SKM-1 treated with dmso at 0.1 percent for 144 hours (cell line): ENCODE data around the gene FCAMR.
A peak's percentile ranks its signal among the peaks of the same experiment; 100 is the strongest.

ENCODE experiments used
- DNase-seq: peaks from one replicate; lab custom pipeline; 2025; ENCODE audit not compliant: unreplicated experiment; lab: John Stamatoyannopoulos, UW

Gene FCAMR

DNA sequence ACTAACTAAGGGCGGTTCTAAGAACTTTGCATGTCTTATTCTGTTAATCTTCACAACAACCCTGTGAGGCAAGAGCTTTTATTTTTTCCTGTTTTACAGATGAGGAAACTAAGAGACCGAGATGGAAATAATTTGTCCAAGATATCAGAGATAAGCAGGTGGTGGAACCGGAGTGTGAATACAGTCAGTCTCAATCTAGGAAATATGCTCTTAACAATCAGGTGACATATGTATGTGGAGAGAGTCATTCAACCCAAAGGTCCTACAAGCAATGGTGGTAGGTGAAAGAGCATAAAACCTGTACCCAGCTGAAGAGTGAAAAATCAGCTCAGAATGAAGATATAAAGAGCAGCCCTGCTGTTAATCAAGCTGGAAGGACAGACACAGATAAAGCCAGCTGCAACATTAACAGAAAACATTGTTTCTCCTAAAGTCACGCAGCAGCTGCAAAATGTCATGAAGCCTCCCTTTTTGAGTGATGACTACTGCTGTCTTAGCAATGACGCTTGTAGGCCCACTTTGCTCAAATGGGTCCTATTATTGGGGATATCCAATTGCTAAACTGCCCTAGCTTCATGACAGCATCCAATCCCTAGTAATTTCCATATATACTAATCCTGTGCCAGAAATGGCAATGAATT, 30.5 kb upstream of the FCAMR start:
- no peak for DNase-seq

DNA sequence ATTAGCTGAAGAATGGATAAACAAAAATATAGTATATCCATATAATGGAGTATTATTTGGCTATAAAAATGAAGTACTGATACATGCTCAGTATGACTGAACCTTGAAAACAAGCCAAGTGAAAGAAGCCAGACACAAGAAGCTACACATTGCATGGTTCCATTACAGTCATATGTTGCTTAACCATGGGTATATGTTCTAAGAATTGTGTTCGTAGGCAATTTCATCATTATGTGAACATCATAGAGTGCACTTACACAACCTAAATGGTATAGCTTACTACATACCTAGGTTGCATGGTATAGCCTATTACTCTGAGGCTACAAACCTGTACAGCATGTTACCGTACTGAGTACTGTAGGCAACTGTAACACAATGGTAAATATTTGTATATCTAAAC, 28.6 kb upstream of the FCAMR start:
- DNase-seq = no peak

DNA sequence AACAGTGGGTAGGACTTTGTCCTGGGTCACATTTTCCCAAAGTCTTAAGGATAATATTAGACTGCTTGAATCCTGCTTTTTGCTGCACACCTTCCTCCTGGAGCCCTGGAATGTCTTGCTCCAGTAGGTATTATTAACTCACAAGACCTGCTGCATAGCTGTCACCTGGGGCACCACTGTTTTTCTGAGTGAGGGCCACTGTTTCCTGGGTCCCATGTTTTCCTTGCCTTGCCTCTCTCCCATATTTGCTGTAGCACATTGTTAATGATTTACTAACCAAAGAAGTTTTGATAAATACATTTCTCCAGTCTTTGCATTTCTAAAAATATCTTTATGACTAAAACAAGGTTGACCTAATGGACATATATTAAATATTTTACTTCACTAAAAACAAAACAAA, 22.5 kb upstream of the FCAMR start:
- DNase-seq = no peak

DNA sequence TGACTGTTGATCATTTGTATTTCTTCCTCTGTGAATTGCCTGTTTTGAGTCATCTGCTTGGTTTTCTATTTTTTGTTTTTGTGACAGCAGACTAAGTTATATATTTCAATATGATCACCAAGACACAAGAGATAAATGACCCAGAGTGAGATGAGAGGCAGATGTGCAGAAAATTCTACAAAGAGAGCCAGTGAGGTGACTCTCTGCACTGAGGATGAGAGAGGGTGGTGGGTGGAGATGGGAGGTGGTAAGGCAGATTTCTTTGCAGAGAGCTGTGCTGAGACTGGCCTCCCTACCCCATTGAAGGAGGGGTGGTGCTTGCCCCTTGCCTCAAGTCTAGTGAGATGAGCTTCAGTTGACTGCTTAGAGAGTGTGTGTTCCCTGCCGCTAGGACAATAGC, 17.6 kb upstream of the FCAMR start:
- DNase-seq = no peak

DNA sequence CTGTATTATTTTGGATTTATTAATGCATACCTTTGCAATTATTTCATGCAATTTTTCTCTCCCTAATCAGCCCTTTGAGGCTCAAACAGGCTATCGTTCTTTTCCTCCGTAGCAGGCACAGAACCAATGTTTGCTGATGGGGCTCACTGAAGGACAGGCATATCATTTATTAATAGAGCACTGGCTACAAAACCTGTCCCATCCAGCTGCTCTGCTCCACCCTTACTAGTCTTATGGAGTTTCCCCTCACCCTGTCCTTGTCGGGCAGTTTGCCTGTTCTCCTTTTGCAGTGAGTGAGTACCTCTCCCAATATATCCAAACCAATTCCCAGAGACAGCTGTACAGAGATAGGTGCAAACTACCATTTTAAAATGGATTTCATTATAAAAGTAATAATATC, 16.6 kb upstream of the FCAMR start:
- DNase-seq = no peak

DNA sequence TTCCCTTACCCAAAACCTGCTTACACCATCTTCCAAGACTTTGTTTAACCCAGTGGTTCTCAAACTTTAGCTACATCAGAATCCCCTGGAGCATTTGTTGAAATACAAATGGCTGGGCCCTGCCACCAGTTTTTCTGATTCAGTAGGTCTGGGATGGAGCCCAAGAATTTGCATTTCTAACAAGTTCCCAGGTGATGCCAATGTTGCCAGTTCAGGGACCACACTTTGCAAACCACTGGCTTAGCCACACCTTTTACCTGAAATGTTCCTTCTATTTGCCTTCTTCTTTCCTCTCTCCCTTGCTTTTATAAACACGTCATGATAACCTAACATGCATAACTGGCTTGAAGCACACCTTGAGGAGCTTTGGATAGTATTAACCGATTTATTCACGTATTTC, 16.1 kb upstream of the FCAMR start:
- no peak for DNase-seq

DNA sequence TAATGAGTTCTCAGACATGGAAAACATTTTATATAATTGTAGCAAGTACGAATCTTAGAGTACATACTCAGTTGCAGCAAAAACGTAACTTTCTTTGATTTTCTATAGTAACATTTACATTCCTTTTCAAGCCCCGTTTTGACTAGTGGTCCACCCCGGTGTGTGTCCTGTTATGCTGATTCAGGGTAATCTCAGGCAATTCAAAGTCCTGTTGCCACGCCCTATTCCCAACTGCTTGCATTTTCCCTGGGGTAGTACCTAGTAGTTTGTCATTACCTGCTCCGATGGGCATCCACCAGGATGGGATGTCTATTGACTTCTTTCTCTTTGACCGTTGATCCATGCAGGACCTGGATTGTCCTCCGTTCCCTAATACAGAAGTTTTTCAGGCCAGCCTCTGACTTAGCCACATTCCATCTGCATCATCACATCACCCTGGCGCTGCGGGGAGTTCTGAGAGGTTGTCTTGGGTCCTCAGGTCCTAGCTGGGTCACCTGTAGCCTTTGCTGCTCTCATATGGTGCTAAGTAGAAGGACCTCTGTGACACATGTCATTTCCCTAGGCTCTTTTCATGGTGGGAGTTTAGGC, 15.0 kb upstream of the FCAMR start:
- DNase-seq = no peak

DNA sequence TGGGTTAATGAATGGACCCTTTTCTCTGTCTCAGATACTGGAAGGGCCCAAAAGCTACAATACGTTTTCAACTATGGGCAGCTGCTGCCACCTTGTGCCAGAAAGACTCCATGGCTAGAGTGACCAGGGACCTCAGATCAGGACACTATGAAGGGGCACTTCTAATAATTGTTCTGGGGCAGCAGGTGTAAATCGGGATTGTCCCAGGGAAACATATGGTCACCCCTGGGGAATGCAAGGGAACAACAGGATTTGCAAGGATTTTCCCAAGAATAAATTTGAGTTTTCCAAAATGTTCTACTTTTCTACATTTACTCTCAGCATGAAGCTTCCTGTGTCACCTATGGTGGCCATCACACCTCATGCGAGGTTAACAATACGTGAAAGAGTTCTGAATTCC, 12.0 kb upstream of the FCAMR start:
- peak; percentile 69 for DNase-seq

DNA sequence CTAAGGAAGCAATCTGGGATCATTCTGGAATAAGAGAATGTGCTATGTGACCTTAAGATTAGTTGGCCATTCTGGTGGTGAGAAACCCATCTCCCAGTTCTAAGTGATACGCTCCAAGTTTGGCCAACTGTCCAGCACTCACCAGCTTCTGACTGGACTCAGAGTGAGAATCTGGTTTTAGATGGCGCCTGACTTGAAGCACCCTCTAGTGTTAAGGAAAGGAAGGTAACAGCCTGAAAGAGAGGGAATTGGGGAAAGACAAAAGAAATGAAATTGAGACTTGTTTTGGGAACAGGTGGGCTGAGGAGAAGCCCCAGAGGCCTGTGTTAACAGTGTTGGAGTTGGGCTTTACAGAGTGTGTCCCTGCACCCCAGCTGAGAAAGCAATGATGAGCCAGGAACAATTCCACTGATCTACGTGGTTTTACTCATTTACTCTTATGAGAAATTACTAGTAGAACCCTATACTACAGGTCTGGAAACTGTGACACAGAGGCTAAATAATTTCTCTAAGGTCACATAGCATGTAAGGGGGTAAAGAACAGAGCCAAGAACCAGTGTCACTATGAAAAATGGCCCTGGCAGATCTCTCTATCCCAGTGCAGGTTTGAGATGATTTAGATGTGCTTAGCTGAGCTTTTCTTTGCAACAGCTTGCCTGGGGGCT, 9.3 kb upstream of the FCAMR start:
- peak; percentile 29 for DNase-seq

DNA sequence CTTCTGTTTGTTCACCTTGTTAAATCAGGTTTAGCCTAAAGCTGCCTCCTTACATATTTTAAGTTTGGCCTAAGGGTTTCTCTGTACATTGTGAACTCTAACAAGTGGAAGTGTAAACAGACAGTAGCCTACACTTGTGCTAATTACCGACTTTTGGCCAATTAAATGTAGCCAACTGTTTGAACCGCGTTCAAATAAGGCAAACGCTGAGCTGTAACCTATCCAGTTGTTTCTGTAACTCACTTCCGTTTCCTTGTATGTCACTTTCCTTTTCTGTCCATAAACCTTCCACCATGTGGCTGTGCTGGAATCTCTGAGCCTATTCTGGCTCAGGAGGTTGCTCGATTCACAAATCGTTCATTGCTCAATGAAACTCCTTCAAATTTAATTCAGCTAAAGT, 8.0 kb upstream of the FCAMR start:
- no peak for DNase-seq

DNA sequence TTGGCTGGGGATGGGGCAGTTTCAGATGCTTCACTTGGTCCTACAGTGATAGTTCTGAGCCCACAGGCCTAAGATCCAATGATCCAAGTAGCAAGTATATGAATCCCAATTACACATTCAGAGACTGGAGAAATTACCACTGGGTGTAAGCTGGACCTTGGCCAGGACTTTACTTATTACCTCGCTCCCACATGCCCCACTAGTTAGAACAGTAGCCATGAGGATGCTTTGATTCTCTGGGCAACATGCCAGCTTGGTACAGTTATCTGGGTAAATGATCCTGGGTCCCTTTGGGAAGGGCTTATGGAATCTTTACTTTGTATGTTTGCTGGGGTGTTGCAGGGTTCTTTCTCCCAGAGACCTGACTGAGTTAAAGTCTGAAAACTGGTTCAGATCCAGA, 5.0 kb upstream of the FCAMR start:
- no peak for DNase-seq

DNA sequence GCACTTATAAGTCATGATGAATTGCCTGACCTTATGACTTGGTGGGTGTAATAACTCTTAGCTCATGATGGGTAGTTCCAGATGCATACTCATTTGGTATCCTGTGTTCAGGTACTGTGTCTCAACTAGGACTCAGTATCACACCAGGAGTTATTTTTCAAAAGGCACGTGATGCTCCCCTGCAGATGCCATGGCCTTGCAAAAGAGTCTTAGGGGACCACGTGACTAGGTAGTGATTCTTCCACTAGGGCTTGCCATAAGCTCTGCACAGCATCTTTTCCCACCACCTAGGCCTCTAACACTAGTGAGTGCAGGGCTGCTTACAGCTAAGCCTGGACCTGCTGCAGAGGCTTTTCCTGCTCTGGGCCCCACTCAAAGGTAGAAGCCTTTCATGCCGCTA, 3.9 kb upstream of the FCAMR start:
- DNase-seq = no peak

DNA sequence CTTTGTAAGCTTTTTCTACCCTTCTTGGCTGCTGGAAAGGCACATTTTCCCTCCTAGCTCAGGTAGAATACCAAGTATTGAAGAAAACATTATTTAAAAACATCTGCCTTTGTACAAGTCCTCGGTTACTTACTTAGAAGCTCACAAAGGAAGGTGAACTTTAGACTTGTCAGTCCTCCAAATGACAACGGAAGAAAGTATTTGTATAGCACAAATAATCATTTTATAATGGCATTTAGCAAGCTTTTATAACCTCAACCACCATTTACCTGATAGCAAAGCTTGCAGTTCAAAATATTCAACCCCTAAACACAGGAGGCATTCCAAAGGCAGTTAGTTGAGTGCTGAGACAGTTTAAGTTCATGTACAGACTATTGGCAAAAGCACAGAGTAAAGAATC, 2.5 kb upstream of the FCAMR start:
- DNase-seq = no peak

DNA sequence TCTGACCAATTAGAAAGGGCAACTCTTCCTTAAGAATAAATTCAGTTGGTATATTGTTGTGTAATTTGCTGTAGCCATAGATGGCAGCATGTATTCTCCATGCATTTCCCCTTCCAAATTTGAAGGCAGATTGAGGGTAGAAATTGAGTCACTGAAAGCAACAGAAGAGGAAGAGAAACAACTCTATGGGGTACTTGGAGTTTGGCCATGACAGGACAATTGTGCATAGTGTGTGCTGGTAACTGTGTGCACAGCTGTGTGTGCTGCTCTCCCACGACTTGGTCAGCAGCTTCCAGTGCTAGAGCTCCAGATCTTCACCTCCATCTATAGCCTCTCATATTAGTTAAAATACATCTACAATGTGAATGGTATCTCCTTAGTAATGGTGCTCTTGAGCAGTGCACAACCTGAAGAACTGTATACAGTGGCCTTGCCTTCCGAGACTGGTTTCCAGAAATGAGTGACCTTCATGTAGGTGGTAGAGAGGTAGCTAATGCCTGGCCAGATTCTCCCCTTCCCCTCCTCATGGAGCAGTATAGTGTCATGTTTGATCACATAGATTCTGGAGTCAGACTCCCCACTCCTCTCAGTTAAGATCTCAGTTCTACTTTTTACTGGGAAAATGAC, 882 bp upstream of the FCAMR start:
- DNase-seq = peak; percentile 74

DNA sequence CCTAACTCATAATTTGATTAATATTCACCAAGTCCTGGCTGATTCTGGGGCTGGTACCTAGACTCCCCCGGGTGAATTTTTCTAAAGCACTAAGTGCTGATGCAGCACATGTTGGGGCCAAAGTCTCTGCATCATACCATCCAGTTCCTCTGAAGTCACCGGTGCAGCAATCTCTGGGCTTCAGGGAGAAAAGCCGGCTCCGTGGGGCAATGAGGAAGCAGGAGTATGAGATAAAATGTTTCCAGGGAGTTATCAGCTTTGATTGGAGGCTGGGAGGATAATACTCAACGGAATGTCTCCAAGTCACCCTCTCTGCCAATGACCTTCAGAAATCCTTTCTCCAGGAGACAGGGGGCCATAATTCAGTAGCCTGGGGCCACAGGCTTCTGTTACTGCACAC, 1.2 kb downstream of the FCAMR start:
- no peak for DNase-seq

DNA sequence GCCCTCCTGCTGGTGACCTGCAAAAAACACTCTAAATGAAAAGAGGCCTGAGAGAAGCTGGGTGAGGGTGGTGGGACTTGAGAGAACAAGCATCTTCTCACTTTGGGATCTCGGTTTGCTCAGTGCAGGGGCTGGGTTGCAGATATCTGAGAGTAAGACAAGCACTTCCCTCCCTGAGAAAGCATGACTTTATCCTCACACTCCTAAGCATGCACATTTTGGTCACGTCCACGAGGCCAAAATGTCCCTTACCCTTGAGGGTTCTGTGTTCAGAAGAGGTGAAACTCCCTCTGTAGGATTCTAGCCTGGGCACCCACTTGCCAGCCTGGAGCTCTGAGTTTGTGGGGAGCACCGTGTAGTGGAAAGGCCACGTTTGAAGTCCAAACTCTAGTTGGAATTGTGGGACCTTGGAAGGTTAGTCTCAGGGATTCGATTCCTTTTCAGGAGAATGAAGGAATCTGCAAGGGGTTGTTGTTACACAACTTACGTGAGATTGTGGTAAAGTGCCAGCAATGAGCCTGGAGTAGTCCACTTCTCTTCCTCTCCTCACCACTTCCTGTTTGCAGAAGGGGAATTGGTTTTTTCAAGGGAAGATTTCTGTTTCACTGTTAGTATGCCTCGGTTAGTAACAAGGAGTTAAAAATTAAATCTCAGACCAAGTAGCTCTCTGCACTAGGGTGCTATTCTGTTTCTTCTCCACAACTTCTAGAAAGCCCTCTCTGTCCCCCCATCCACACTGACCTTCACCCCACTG, 3.0 kb downstream of the FCAMR start:
- peak; percentile 99 for DNase-seq

DNA sequence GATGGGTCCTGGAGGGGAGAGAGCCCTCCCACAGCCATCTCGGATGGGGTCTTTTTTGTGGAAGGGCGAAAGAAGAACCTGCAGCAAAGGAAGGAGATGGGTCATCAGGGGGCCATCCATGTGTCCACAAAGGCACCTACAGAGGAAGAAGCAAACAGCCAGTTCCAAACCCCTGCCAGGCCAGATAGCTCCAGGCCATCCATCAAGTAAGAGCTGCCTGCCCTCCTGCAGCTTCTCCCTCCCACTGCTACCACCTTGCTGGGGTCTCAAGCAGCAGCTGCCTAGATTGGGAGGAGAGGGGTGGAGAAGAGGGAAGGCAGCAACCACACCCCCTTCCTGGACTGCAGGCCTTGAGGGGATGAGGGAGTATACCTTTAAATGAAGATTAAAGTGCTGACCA, 4.5 kb downstream of the FCAMR start:
- no peak for DNase-seq

DNA sequence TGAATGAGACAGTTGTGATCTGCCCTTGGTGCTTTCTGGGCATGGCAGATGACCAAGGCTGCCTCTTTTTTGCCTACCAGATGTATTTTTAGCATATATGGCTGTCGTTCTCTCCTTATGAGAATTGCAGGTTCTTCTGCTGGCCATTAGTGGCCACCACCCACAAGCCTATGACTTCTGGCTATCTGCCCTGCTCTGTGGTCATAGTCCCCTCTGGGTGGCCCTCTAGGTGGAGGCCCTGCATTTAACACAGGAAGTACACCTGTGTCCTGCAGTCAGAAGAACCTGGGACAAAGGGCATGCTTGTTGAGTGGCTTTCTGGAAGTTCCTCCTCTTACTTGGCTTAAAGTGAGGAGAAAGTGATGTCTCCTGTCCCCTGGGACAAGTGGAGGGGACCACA, 6.5 kb downstream of the FCAMR start:
- no peak for DNase-seq

DNA sequence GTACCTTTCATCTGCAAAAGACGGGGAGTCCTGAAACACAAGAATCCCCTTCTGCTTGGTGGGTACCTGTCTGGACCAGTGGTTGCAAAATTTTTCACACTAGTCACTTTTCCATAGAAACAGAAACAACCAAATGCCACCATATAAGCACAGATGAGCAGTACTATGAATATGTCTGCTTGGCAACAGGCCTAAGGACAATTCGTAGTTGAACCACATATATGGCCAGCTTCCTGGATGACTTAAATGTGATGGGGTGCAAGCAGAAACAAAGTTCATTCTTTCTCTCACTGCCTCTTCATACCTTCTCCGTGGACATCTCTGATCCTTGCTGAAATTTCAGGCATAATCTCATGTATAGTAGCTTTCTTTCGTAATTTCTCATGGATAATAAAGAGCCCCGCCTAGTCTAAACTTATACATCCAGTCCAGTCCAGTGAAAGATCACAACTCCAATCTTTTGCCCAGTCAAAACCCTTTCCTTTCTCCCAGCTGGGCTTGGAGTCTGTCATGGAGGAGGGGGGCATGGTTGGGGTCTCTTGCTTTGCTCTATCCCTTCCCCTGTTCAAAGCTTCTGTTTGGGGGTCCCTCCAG, 7.0 kb downstream of the FCAMR start:
- DNase-seq = no peak

DNA sequence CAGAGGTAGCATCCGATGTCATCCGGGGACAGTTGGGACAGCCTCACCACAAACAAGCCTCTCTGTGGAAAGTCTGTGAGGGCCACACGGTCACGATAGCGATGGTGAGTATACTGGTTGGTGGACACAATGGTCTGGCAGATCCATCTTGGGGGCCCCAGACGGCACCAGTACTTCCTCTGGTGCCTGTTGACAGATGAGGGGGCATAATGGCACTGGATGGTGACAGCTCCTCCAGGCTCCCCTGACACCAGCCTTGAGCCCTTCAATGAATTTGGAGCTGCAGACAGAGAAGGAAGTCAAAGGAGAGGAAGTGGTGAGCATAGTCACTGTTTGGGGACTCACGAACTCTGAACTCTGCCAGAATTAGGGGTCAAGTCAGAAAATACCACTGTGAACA, 8.0 kb downstream of the FCAMR start:
- peak; percentile 82 for DNase-seq

DNA sequence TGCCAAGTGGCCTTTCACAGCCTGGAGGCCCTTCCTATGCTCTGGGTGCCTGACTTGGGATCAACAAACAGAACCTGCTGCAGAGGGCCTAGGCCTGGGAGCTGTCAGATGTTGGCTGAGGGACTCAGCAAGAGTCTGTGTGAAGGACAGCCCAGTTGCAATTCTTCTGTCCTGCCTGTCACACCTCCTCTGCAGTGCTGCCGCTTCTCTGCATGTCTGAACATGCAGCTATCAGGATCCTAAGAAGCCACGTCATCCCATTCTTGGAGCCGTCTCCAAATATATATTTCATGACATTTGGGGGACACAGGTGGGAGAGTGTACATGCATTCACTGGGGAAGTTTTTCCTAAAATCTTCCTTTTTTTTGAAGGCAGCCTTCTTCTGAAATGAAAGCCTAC, 8.6 kb downstream of the FCAMR start:
- no peak for DNase-seq
